Renal cortical epithelial cell (primary cell): Measurements from ENCODE around the gene MAD1L1. TPM values are rescaled to one million over a fixed set of nuclear protein-coding genes. Genes with fewer than 3 reads are reported as not detected.

Source experiments
- DNase-seq: peaks from one replicate; pipeline ENCODE4 v3.0.0-alpha.2; 2011; ENCODE audit warnings: low read depth
- total RNA-seq: library from RNA; depleted of rRNA; stranded (reverse); fragments of >200 nt; gene quantifications from 2 replicates; pipeline ENCODE4 v1.2.3, GENCODE V29; 2014

The MAD1L1 gene
- total RNA-seq, 1 donor from 2014 or later: 33.5 TPM

- DNase-seq: no peak
Measured at GRCh38 chr7:1807821-1808600, 424.7 kb downstream of the MAD1L1 start.

- DNase-seq: no peak
Measured at GRCh38 chr7:1806354-1806753, 426.4 kb downstream of the MAD1L1 start.

- DNase-seq: no peak
Measured at GRCh38 chr7:1804310-1804709, 428.4 kb downstream of the MAD1L1 start.

- DNase-seq: no peak
Measured at GRCh38 chr7:1802899-1803298, 429.8 kb downstream of the MAD1L1 start.

- DNase-seq: peak; percentile 5
Measured at GRCh38 chr7:1800902-1801301, 431.8 kb downstream of the MAD1L1 start.

- DNase-seq: no peak
Measured at GRCh38 chr7:1798191-1798590, 434.6 kb downstream of the MAD1L1 start.

GRCh38 chr7:1794888-1795542 is 437.7 kb downstream of the MAD1L1 start:
- no peak for DNase-seq

GRCh38 chr7:1787681-1788235 is 445.0 kb downstream of the MAD1L1 start:
- no peak for DNase-seq

- no peak for DNase-seq
Measured at GRCh38 chr7:1787241-1787640, 445.5 kb downstream of the MAD1L1 start.

- no peak for DNase-seq
Measured at GRCh38 chr7:1785839-1786238, 446.9 kb downstream of the MAD1L1 start.

- no peak for DNase-seq
Measured at GRCh38 chr7:1781369-1781768, 451.4 kb downstream of the MAD1L1 start.

- no peak for DNase-seq
Measured at GRCh38 chr7:1779445-1779844, 453.3 kb downstream of the MAD1L1 start.

- DNase-seq: no peak
Measured at GRCh38 chr7:1777122-1777521, 455.6 kb downstream of the MAD1L1 start.

GRCh38 chr7:1775389-1775788 is 457.4 kb downstream of the MAD1L1 start:
- no peak for DNase-seq

- no peak for DNase-seq
Measured at GRCh38 chr7:1770331-1770730, 462.4 kb downstream of the MAD1L1 start.

GRCh38 chr7:1769286-1770200 is 463.2 kb downstream of the MAD1L1 start:
- no peak for DNase-seq

- DNase-seq: no peak
Measured at GRCh38 chr7:1768832-1769231, 463.9 kb downstream of the MAD1L1 start.

- DNase-seq: no peak
Measured at GRCh38 chr7:1767524-1767923, 465.2 kb downstream of the MAD1L1 start.
